HepG2 (cell line): ENCODE data around the gene KRT84. TPM values are rescaled to one million over a fixed set of nuclear protein-coding genes. Genes with fewer than 3 reads are reported as not detected.
A peak's percentile ranks its signal among the peaks of the same experiment; 100 is the strongest.

Experiments used
- ATAC-seq: fragments of 200-7000 bp; cut with Tn5 transposase; 3 replicates; pipeline ENCODE4 v1.9.1; 2020; ENCODE audit warnings: mild to moderate bottlenecking, moderate library complexity
- BruUV-seq: library from RNA; stranded (reverse); fragments of 400-500 nt; replicated peaks from 2 replicates; lab custom pipeline; 2021; lab: Mats Ljungman, UMichigan
- CTCF ChIA-PET: fragments of 300-600 bp; formaldehyde crosslinking; extraction: SDS; loops from one replicate; lab custom pipeline; 2021; ENCODE audit warnings: low total read pairs, inconsistent platforms, low intra/inter-chr PET ratio; lab: Yijun Ruan, JAX
- POLR2A ChIA-PET: fragments of 350-600 bp; sonication (Branson Sonifier 250); formaldehyde crosslinking; loops from one replicate; lab custom pipeline; 2020; ENCODE audit warnings: antibody characterized with exemption, inconsistent platforms; lab: Yijun Ruan, JAX
- DNase-seq: peaks from one replicate; pipeline ENCODE4 v3.0.0-alpha.2; 2015; ENCODE audit warnings: low spot score
- FAIRE-seq: peaks from 3 replicates; lab custom pipeline; 2011; peaks lifted over from hg19 to GRCh38; lab: Jason Lieb, UNC
- H2AFZ ChIP-seq: one replicate; pipeline ENCODE4 v1.6.1; 2011; ENCODE audit warnings: low read length, inconsistent platforms
- H3K27ac ChIP-seq: fragments of 300-600 bp; 3 replicates; pipeline ENCODE4 v1.8.0; 2011; ENCODE audit warnings: mixed run types, mild to moderate bottlenecking, mixed read lengths, low read length, inconsistent platforms; ENCODE audit not compliant: insufficient read depth; ENCODE audit errors: extremely low read length
- H3K27me3 ChIP-seq, 2 experiments: fragments of 200-600 bp in 1 of 2; 2 replicates in 1 of 2; 3 replicates in 1 of 2; pipeline versions ENCODE4 v1.6.0 to v1.8.0; 2011; ENCODE audit warnings: low read length in 2 of 2, mild to moderate bottlenecking in 2 of 2, moderate library complexity in 2 of 2, inconsistent platforms in 1 of 2; ENCODE audit not compliant: insufficient read depth in 2 of 2, control insufficient read depth in 1 of 2
- H3K36me3 ChIP-seq, 2 experiments: fragments of 200-600 bp in 1 of 2; replicated peaks in 1 of 2; 2 replicates in 1 of 2; 3 replicates in 1 of 2; pipeline versions ENCODE4 v1.5.1 to v1.8.0; 2011; ENCODE audit warnings: low read length in 2 of 2, inconsistent platforms in 1 of 2; ENCODE audit not compliant: insufficient read depth in 2 of 2, control insufficient read depth in 1 of 2
- H3K4me1 ChIP-seq: 2 replicates; pipeline ENCODE4 v1.5.1; 2012; ENCODE audit warnings: low read length, inconsistent platforms; ENCODE audit not compliant: insufficient read depth
- H3K4me2 ChIP-seq: 2 replicates; pipeline ENCODE4 v1.6.0; 2011; ENCODE audit warnings: low read depth, low read length, inconsistent platforms
- H3K4me3 ChIP-seq, 3 experiments: fragments of 200-600 bp in 1 of 3; sonication (generic), shearing (Covaris generic) in 1 of 3; replicated peaks in 1 of 3; 2 replicates each; pipeline ENCODE4 v1.5.1; 2011 to 2016; ENCODE audit warnings: low read length in 3 of 3, inconsistent platforms in 2 of 3, low read depth in 2 of 3, mild to moderate bottlenecking in 2 of 3, control low read depth in 1 of 3, mixed read lengths in 1 of 3; ENCODE audit not compliant: insufficient read depth in 1 of 3
- H3K79me2 ChIP-seq: one replicate; pipeline ENCODE4 v1.6.1; 2011; ENCODE audit warnings: low read length, inconsistent platforms; ENCODE audit not compliant: insufficient read depth
- H3K9ac ChIP-seq: 2 replicates; pipeline ENCODE4 v1.6.0; 2011; ENCODE audit warnings: mild to moderate bottlenecking, low read depth, low read length, inconsistent platforms; ENCODE audit not compliant: insufficient read depth
- H3K9me3 ChIP-seq: 2 replicates; pipeline ENCODE4 v1.5.1; 2012; ENCODE audit warnings: mild to moderate bottlenecking, low read length
- H4K20me1 ChIP-seq: 2 replicates; pipeline ENCODE4 v1.6.0; 2011; ENCODE audit warnings: inconsistent platforms, mild to moderate bottlenecking, low read length, moderate library complexity; ENCODE audit not compliant: insufficient read depth
- MAFF ChIP-seq: IDR thresholded peaks from 2 replicates; pipeline ENCODE4 v1.6.1; 2011; ENCODE audit warnings: low read depth, low read length, improper control_type of control experiment
- MAFK ChIP-seq, 2 experiments: IDR thresholded peaks in 1 of 2; conservative IDR thresholded peaks in 1 of 2; 2 replicates each; pipeline ENCODE4 v1.6.1; 2011; ENCODE audit warnings: improper control_type of control experiment in 2 of 2, low read length in 2 of 2
- MXD3 ChIP-seq: IDR thresholded peaks from 2 replicates; pipeline ENCODE4 v1.6.1; 2016; ENCODE audit warnings: mild to moderate bottlenecking, missing biosample characterization, missing genetic modification reagents
- MYPOP ChIP-seq: sonication (generic); formaldehyde crosslinking; IDR thresholded peaks from 2 replicates; pipeline ENCODE4 v1.8.1; 2023; ENCODE audit warnings: mild to moderate bottlenecking, moderate library complexity, missing genetic modification reagents
- POLR2A ChIP-seq, 2 experiments: IDR thresholded peaks; 2 replicates each; pipeline ENCODE4 v1.6.1; 2011; ENCODE audit warnings: low read depth in 2 of 2, low read length in 2 of 2, mild to moderate bottlenecking in 1 of 2, moderate library complexity in 1 of 2; ENCODE audit not compliant: insufficient read depth in 1 of 2
- ZNF619 ChIP-seq: sonication (generic); formaldehyde crosslinking; IDR thresholded peaks from 2 replicates; pipeline ENCODE4 v1.4.0; 2020; ENCODE audit warnings: mild to moderate bottlenecking, missing genetic modification reagents
- WGBS: methylation state at CpG from one replicate; pipeline ENCODE4 v1.1.6; 2017; ENCODE audit warnings: low lambda C conversion rate; 5-methylcytosine and 5-hydroxymethylcytosine counted together
- in situ Hi-C: cut with HindIII; loops from 2 replicates; pipeline ENCODE4 v1.10.0; 2017; ENCODE audit warnings: low pct_unique_long_range_greater_than_20kb; ENCODE audit not compliant: extremely low pct_ligation_motif_present
- intact Hi-C: fragments of 100-400 bp; cut with micrococcal nuclease; formaldehyde crosslinking; loops from one replicate; pipeline ENCODE4 v1.10.0; 2022; ENCODE audit not compliant: unreplicated experiment
- polyA plus RNA-seq, 8 experiments: library from polyadenylated mRNA; depleted of rRNA in 3 of 8; stranded (reverse) in 7 of 8; unstranded in 1 of 8; fragments of >200 nt; fragmentation: Illumina TruSeq in 4 of 8; extraction: Trizol in 4 of 8; gene quantifications; 2 replicates each; pipeline versions ENCODE4 v1.2.1 to v1.2.3, GENCODE V29; 2011 to 2016; ENCODE audit warnings: low read depth in 4 of 8, missing spikeins in 1 of 8, mixed read lengths in 1 of 8; ENCODE audit not compliant: insufficient read depth in 1 of 8
- total RNA-seq, 5 experiments: library from RNA; depleted of rRNA; stranded (reverse); fragments of >200 nt; fragmentation: Illumina TruSeq; extraction: Trizol; gene quantifications; 2 replicates each; pipeline ENCODE4 v1.2.3, GENCODE V29; 2016; ENCODE audit warnings: low read depth in 1 of 5

The KRT84 gene
- total and polyA plus RNA-seq, 2 of the 13 experiments (the other 11 are each of a cell fraction or from before 2014, with no cell fraction given), result not detected

GRCh38 chr12:52432559-52433207, 47.2 kb upstream of the KRT84 start:
- 33% methylated on average over 5 of the region's 6 CpGs for WGBS
- POLR2A ChIA-PET, result no interaction called here
- no TSS peak for BruUV-seq

More at GRCh38 chr12:52432559-52433207, 47.2 kb upstream of the KRT84 start:
- H3K4me2 ChIP-seq, result no peak overlapping the region
- intact Hi-C loops, result no loop called here
- no peak overlapping the region for H3K27ac ChIP-seq
- no peak for DNase-seq
- no peak for TF ChIP-seq POLR2A (IDR thresholded peaks at IDR 0.05; ENCODE audit: insufficient read depth in 1 of 2, low read depth in 2 of 2, low read length in 2 of 2)
- TF ChIP-seq MXD3 (CRISPR knock-in tag), result no peak
- peak; percentile 62 to 65; a peak in 3 of 4 replicates for TF ChIP-seq MAFK (conservative IDR thresholded peaks at IDR 0.05 in 1 of 2, IDR thresholded peaks at IDR 0.05 in 1 of 2; ENCODE audit: low read length in 2 of 2)
- peak; percentile 47; the same call in 1 of the 2 replicates for TF ChIP-seq MAFF
- TF ChIP-seq MYPOP (CRISPR knock-in tag), result no peak
- TF ChIP-seq ZNF619 (CRISPR knock-in tag), result no peak
- CTCF ChIA-PET, result no interaction called here
- no peak overlapping the region for H2AFZ ChIP-seq
- H3K4me1 ChIP-seq, result no peaks in the 10 kb centered on the region; the same call in 1 of the 2 replicates
- in situ Hi-C loops, result no loop called here
- H3K4me3 ChIP-seq, result no peak overlapping the region
- H3K27me3 ChIP-seq, result peaks cover 4 to 15% of the 10 kb centered on the region in 2 experiments; a peak in 3 of 5 replicates
- ATAC-seq, result no peak
- FAIRE-seq, result no peak
- H4K20me1 ChIP-seq, result no peaks in the 10 kb centered on the region
- H3K9me3 ChIP-seq, result no peaks in the 10 kb centered on the region
- H3K9ac ChIP-seq, result no peak overlapping the region
- H3K79me2 ChIP-seq, result no peaks in the 10 kb centered on the region
- H3K36me3 ChIP-seq, result no peaks in the 10 kb centered on the region
